Measurements from ENCODE around the gene TMEM248. TPM values are rescaled to one million over a fixed set of nuclear protein-coding genes. Genes with fewer than 3 reads are reported as not detected.

Gene TMEM248
- total and polyA plus RNA-seq, 2 experiments from 2014 or later: 40.2 to 73.7 TPM

DNA sequence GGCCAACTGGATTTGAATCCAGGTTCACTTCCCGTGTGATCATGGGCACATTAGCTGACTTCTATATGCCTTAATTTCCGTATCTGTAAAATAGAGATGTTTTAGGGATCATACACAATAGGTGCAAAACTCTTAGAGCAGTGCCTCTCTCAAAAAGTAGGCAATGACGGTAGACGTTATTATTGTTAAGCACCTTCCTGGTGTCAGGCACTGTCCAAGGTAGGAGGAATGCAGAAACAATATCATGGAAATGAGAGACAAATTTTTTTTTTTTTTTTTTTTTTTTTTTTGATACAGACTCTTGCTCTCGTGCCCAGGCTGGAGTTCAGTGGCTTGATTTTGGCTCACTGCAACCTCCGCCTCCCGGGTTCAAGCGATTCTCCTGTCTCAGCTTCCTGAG lies 8.1 kb downstream of the TMEM248 start:
- ATAC-seq (no peak), DNase-seq (ENCODE audit: low spot score) (no peak)
- H3K27ac Mint-ChIP-seq: no peak overlapping the region
- Histone ChIP-seq H2AFZ (no peak overlapping the region), H3K36me3 (ENCODE audit: insufficient read depth) (no peaks in the 10 kb centered on the region), H3K79me2 (replicated peaks; ENCODE audit: insufficient read depth) (peaks cover 100% of the 10 kb centered on the region), H4K20me1 (replicated peaks; ENCODE audit: insufficient read depth) (peaks cover 40% of the 10 kb centered on the region), H3K4me3 (no peak overlapping the region), H3K27ac (ENCODE audit: low read depth) (no peak overlapping the region), H3K4me1 (ENCODE audit: insufficient read depth) (peaks cover 8% of the 10 kb centered on the region; the same call in 1 of the 2 replicates), H3F3A (replicated peaks; ENCODE audit: low read depth) (0 out of 2 replicates have a peak, but pooled peaks cover 4% of the 10 kb centered on the region), H3K27me3 (ENCODE audit: insufficient read depth) (no peaks in the 10 kb centered on the region), H3K4me2 (no peak overlapping the region), H3K9me2 (ENCODE audit: insufficient read depth) (no peaks in the 10 kb centered on the region)
- TF ChIP-seq, protein P1, sequence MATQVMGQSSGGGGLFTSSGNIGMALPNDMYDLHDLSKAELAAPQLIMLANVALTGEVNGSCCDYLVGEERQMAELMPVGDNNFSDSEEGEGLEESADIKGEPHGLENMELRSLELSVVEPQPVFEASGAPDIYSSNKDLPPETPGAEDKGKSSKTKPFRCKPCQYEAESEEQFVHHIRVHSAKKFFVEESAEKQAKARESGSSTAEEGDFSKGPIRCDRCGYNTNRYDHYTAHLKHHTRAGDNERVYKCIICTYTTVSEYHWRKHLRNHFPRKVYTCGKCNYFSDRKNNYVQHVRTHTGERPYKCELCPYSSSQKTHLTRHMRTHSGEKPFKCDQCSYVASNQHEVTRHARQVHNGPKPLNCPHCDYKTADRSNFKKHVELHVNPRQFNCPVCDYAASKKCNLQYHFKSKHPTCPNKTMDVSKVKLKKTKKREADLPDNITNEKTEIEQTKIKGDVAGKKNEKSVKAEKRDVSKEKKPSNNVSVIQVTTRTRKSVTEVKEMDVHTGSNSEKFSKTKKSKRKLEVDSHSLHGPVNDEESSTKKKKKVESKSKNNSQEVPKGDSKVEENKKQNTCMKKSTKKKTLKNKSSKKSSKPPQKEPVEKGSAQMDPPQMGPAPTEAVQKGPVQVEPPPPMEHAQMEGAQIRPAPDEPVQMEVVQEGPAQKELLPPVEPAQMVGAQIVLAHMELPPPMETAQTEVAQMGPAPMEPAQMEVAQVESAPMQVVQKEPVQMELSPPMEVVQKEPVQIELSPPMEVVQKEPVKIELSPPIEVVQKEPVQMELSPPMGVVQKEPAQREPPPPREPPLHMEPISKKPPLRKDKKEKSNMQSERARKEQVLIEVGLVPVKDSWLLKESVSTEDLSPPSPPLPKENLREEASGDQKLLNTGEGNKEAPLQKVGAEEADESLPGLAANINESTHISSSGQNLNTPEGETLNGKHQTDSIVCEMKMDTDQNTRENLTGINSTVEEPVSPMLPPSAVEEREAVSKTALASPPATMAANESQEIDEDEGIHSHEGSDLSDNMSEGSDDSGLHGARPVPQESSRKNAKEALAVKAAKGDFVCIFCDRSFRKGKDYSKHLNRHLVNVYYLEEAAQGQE (IDR thresholded peaks at IDR 0.05; ENCODE audit: unreplicated experiment): peak; percentile 48
- TF ChIP-seq POLR2AphosphoS5 (IDR thresholded peaks at IDR 0.05; ENCODE audit: low read depth): no peak
- H3K4me3 Mint-ChIP-seq: no peak overlapping the region
- H3K27me3 Mint-ChIP-seq (ENCODE audit: insufficient read depth, low read depth, poor library complexity): peaks cover 11% of the 10 kb centered on the region
- H3K4me1 Mint-ChIP-seq: peaks cover 17% of the 10 kb centered on the region
- no peaks in the 10 kb centered on the region for H3K9me3 Mint-ChIP-seq
- peaks cover 9% of the 10 kb centered on the region for H3K36me3 Mint-ChIP-seq (ENCODE audit: low read depth)

DNA sequence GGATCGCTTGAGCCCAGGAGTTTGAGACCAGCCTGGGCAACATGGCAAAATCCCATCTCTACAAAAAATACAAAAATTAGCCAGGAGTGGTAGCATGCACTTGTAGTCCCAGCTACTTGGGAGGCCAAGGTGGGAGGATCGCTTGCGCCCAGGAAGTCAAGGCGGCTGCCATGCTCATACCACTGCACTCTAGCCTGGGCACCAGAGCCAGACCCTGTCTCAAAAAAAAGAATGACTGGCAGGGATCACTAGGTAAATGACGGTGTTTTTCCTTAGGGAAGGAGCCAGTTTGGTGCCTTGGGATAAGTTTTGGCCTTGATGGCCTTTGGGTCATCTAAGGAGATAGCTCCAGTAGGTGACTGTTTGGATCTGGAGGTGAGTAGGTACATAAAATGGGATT lies 8.9 kb downstream of the TMEM248 start:
- TF ChIP-seq, protein P2, sequence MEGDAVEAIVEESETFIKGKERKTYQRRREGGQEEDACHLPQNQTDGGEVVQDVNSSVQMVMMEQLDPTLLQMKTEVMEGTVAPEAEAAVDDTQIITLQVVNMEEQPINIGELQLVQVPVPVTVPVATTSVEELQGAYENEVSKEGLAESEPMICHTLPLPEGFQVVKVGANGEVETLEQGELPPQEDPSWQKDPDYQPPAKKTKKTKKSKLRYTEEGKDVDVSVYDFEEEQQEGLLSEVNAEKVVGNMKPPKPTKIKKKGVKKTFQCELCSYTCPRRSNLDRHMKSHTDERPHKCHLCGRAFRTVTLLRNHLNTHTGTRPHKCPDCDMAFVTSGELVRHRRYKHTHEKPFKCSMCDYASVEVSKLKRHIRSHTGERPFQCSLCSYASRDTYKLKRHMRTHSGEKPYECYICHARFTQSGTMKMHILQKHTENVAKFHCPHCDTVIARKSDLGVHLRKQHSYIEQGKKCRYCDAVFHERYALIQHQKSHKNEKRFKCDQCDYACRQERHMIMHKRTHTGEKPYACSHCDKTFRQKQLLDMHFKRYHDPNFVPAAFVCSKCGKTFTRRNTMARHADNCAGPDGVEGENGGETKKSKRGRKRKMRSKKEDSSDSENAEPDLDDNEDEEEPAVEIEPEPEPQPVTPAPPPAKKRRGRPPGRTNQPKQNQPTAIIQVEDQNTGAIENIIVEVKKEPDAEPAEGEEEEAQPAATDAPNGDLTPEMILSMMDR (conservative IDR thresholded peaks at IDR 0.05; ENCODE audit: low read depth in 2 of 2): no peak
- TF ChIP-seq, protein P1 (IDR thresholded peaks at IDR 0.05; ENCODE audit: unreplicated experiment): no peak
- Histone ChIP-seq H3K4me2 (no peak overlapping the region), H3K4me1 (ENCODE audit: insufficient read depth) (peaks cover 8% of the 10 kb centered on the region; the same call in 1 of the 2 replicates), H3F3A (replicated peaks; ENCODE audit: low read depth) (0 out of 2 replicates have a peak, but pooled peaks cover 4% of the 10 kb centered on the region), H3K27ac (ENCODE audit: low read depth) (0 out of 2 replicates have a peak overlapping the region, but pooled peaks have one; percentile 17), H3K4me3 (no peak overlapping the region), H3K36me3 (ENCODE audit: insufficient read depth) (no peaks in the 10 kb centered on the region), H3K27me3 (ENCODE audit: insufficient read depth) (no peaks in the 10 kb centered on the region), H4K20me1 (replicated peaks; ENCODE audit: insufficient read depth) (peaks cover 45% of the 10 kb centered on the region), H2AFZ (no peak overlapping the region), H3K79me2 (replicated peaks; ENCODE audit: insufficient read depth) (peaks cover 100% of the 10 kb centered on the region), H3K9me2 (ENCODE audit: insufficient read depth) (no peaks in the 10 kb centered on the region)
- H3K4me3 Mint-ChIP-seq: no peak overlapping the region
- peaks cover 17% of the 10 kb centered on the region for H3K4me1 Mint-ChIP-seq
- no peaks in the 10 kb centered on the region for H3K9me3 Mint-ChIP-seq
- peak overlapping the region; percentile 77 for H3K27ac Mint-ChIP-seq
- peaks cover 9% of the 10 kb centered on the region for H3K36me3 Mint-ChIP-seq (ENCODE audit: low read depth)
- H3K27me3 Mint-ChIP-seq (ENCODE audit: insufficient read depth, low read depth, poor library complexity): peaks cover 11% of the 10 kb centered on the region
- DNase-seq (ENCODE audit: low spot score): no peak
- no peak for ATAC-seq
